Lower lobe of right lung (tissue), 2 donors: ENCODE measurements around the gene SHISA3. TPM values are rescaled to one million over a fixed set of nuclear protein-coding genes. Genes with fewer than 3 reads are reported as not detected.

ENCODE experiments used
- ATAC-seq, 2 donors: fragments of 200-7000 bp; cut with Tn5 transposase; one replicate each; pipeline ENCODE4 v1.9.1; 2020 to 2022; ENCODE audit warnings: mild to moderate bottlenecking in 2 of 2, moderate library complexity in 2 of 2
- DNase-seq: peaks from one replicate; pipeline ENCODE4 v3.0.0-alpha.2; 2020
- H3K27ac ChIP-seq: fragments of 200-600 bp; one replicate; pipeline ENCODE4 v1.8.0; 2022
- H3K27me3 ChIP-seq: fragments of 200-600 bp; one replicate; pipeline ENCODE4 v1.8.0; 2022; ENCODE audit warnings: low read depth
- H3K36me3 ChIP-seq: fragments of 200-600 bp; one replicate; pipeline ENCODE4 v1.8.0; 2022; ENCODE audit warnings: mild to moderate bottlenecking
- H3K4me1 ChIP-seq: fragments of 200-600 bp; one replicate; pipeline ENCODE4 v1.8.0; 2022
- H3K4me3 ChIP-seq: fragments of 200-600 bp; one replicate; pipeline ENCODE4 v1.8.0; 2022; ENCODE audit warnings: mild to moderate bottlenecking
- H3K9me3 ChIP-seq: fragments of 200-600 bp; one replicate; pipeline ENCODE4 v1.8.0; 2022
- intact Hi-C: fragments of 100-400 bp; cut with DNase I; formaldehyde crosslinking; loops from one replicate; pipeline ENCODE4 v1.11.0; 2022
- total RNA-seq: library from RNA; stranded (reverse); fragmentation: NEBNext Ultra II Directional; extraction: Animal tissue kit (Norgen Biotek cat#: 25700); gene quantifications from one replicate; pipeline ENCODE4 v1.2.1, GENCODE V29; 2021
- TF ChIP-seq, protein P1 (sequence below): fragments of 200-600 bp; IDR thresholded peaks from one replicate; pipeline ENCODE4 v1.8.0; 2022; ENCODE audit warnings: antibody characterized with exemption, mild to moderate bottlenecking
- donor health status: DM: no; HTN: yes; CAD: no; lungs with severe emphysema.

Gene SHISA3
- total RNA-seq, 1 donor from 2014 or later, result 3.7 TPM

DNA sequence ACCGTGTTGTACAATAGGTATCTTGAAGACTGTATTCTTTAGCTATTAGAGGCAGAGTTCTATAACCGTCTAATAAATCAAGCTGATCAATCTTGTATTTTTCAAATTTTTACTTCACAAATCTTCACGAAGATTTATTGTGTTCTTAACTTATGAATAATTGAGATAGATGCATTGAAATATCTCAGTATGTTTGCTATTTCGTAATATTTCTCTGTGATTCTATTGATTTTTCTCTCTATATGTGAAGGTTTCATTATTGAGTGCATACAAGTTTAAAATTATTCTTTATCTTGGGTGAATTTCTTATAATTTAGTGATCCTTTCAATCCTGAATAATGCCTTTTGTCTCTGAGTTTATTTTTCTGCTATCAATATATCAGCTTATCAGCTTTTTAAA lies 19.8 kb upstream of the SHISA3 start:
- Histone ChIP-seq H3K9me3 (no peaks in the 10 kb centered on the region), H3K4me3 (no peak overlapping the region), H3K4me1 (no peaks in the 10 kb centered on the region), H3K27ac (no peak overlapping the region), H3K27me3 (no peaks in the 10 kb centered on the region), H3K36me3 (no peaks in the 10 kb centered on the region)
- DNase-seq, result no peak
- TF ChIP-seq, protein P1, sequence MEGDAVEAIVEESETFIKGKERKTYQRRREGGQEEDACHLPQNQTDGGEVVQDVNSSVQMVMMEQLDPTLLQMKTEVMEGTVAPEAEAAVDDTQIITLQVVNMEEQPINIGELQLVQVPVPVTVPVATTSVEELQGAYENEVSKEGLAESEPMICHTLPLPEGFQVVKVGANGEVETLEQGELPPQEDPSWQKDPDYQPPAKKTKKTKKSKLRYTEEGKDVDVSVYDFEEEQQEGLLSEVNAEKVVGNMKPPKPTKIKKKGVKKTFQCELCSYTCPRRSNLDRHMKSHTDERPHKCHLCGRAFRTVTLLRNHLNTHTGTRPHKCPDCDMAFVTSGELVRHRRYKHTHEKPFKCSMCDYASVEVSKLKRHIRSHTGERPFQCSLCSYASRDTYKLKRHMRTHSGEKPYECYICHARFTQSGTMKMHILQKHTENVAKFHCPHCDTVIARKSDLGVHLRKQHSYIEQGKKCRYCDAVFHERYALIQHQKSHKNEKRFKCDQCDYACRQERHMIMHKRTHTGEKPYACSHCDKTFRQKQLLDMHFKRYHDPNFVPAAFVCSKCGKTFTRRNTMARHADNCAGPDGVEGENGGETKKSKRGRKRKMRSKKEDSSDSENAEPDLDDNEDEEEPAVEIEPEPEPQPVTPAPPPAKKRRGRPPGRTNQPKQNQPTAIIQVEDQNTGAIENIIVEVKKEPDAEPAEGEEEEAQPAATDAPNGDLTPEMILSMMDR, result no peak
- no peak for ATAC-seq
- intact Hi-C loops, result no loop called here

- no peak for ATAC-seq
- DNase-seq, result no peak
- H3K4me3 ChIP-seq, result no peak overlapping the region
- intact Hi-C loops, result no loop called here
- H3K4me1 ChIP-seq, result no peaks in the 10 kb centered on the region
- H3K9me3 ChIP-seq, result no peaks in the 10 kb centered on the region
- no peaks in the 10 kb centered on the region for H3K27me3 ChIP-seq
- H3K36me3 ChIP-seq, result no peaks in the 10 kb centered on the region
- TF ChIP-seq, protein P1, result no peak
- no peak overlapping the region for H3K27ac ChIP-seq
Measured at GRCh38 chr4:42381666-42382065, 15.6 kb upstream of the SHISA3 start.

DNA sequence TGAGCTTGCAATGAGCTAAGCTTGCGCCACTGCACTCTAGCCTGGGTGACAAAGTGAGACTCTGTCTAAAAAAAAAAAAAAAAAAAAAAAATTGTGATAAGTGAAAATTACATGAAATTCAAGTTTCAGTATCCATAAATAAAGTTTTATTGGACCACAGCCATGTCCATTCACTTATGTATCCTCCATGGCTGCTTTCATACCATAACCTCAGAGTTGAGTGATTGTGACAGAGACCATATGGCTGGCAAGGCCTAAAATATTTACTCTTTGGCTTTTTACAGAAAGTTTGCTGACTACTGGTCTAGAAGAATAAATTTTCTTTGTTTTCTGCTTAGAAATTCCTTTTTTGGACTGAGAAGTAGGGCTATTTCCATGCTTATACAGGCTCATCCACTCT lies 11.8 kb upstream of the SHISA3 start:
- intact Hi-C loops, result no loop called here
- DNase-seq (no peak), ATAC-seq (no peak)
- no peaks in the 10 kb centered on the region for H3K9me3 ChIP-seq
- H3K27me3 ChIP-seq, result no peaks in the 10 kb centered on the region
- no peak overlapping the region for H3K27ac ChIP-seq
- no peaks in the 10 kb centered on the region for H3K36me3 ChIP-seq
- no peaks in the 10 kb centered on the region for H3K4me1 ChIP-seq
- TF ChIP-seq, protein P1, result no peak
- H3K4me3 ChIP-seq, result no peak overlapping the region

DNA sequence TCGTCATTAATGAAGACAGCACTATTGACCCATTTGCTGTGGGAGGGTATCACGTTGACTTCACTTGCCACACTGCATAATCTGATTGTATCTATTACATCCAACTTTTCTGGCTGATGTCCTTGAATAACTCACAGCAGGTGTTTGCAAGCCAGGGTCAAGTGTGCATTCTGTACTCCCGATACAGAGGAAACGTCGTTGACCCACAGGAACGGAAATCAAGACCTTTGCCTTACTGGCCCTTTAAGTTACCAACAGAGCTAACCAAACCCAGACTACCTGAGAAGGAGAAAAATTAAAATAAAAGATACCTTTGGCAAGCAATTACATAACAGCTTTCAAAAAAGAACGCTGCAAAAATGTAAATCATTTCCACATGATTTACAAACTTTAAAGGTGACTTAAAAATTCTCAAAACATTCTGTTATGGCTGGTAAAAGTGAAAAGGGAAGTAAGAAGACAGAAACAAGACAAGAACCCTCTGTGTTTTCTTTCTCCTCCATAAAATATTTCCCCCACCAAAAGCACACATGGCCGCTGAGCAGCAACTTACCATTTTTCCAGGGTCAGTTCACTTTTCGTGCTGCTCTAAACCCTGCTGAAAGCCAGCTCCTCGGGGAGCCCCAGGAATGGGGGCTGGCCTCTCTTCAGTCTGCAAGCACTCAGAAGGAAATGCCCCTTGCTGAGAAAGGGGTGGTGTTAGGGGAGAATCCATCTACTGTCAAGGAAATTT lies 6.5 kb upstream of the SHISA3 start:
- TF ChIP-seq, protein P1, result no peak
- Histone ChIP-seq H3K27ac (no peak overlapping the region), H3K27me3 (peaks cover 6% of the 10 kb centered on the region), H3K9me3 (no peaks in the 10 kb centered on the region), H3K36me3 (no peaks in the 10 kb centered on the region), H3K4me3 (no peak overlapping the region), H3K4me1 (no peaks in the 10 kb centered on the region)
- intact Hi-C loops, result no loop called here
- DNase-seq (no peak), ATAC-seq (no peak)

DNA sequence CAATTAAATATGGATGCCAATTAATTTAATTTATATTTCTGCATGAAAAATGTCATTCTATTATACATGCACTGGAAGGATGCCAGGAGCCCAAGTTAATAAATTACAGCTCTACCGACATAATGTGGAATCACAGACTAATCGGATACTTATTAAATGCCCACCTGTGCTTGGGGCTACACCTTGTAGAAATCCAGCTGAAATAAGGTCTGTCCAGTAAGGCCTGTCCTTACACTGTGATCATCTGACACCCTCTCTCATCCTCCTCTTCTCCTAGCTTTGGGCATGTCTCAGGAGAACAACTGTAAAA lies 6.0 kb upstream of the SHISA3 start:
- H3K36me3 ChIP-seq, result no peaks in the 10 kb centered on the region

More for the DNA sequence above, 6.0 kb upstream of the SHISA3 start:
- ATAC-seq (no peak), DNase-seq (no peak)
- H3K9me3 ChIP-seq, result no peaks in the 10 kb centered on the region
- no peak overlapping the region for H3K4me3 ChIP-seq
- TF ChIP-seq, protein P1, result no peak
- H3K4me1 ChIP-seq, result peaks cover under 1% of the 10 kb centered on the region
- intact Hi-C loops, result no loop called here
- H3K27ac ChIP-seq, result no peak overlapping the region
- peaks cover 11% of the 10 kb centered on the region for H3K27me3 ChIP-seq
